HG03558 (cell line): ENCODE measurements around the gene MADD.

Experiments used
- ATAC-seq: cut with Tn5 transposase; IDR thresholded peaks from one replicate; pipeline ENCODE4 v1.9.1; 2021; ENCODE audit warnings: moderate number of reproducible peaks; ENCODE audit not compliant: unreplicated experiment; ENCODE audit errors: extremely low read depth

The MADD gene

GRCh38 chr11:47272706-47273105, 2.8 kb downstream of the MADD start:
- ATAC-seq = no peak

DNA sequence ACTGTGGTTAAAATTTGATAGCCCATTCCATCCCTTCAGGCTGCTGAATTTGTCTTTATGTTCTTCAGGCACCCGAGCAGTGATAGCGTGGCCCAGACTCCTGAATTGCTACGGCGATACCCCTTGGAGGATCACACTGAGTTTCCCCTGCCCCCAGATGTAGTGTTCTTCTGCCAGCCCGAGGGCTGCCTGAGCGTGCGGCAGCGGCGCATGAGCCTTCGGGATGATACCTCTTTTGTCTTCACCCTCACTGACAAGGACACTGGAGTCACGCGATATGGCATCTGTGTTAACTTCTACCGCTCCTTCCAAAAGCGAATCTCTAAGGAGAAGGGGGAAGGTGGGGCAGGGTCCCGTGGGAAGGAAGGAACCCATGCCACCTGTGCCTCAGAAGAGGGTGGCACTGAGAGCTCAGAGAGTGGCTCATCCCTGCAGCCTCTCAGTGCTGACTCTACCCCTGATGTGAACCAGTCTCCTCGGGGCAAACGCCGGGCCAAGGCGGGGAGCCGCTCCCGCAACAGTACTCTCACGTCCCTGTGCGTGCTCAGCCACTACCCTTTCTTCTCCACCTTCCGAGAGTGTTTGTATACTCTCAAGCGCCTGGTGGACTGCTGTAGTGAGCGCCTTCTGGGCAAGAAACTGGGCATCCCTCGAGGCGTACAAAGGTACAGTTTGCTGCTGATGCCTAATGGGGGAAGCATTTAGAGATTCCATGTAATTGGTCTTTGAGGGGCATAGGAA, 4.7 kb downstream of the MADD start:
- no peak for ATAC-seq

DNA sequence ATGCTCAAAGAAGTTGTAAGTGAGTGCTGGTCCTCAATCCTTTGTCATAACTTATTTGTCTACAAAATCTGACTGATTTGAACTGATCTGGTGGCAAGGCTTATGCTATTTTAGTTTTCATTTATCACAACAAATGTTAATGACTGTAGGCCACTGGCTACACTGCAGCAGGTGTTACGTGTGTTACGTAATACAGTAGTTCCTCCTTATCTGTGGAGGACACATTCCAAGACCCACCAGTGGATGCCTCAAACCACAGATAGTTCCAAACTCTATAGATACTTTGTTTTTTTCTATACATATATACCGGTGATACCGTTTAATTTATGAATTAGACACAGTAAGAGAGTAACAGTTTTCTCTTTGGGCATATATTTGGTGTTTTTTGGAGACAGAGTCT, 7.0 kb downstream of the MADD start:
- no peak for ATAC-seq

GRCh38 chr11:47278058-47278457, 8.1 kb downstream of the MADD start:
- no peak for ATAC-seq

GRCh38 chr11:47278769-47279168, 8.8 kb downstream of the MADD start:
- no peak for ATAC-seq

- no peak for ATAC-seq
Measured at GRCh38 chr11:47280099-47280498, 10.2 kb downstream of the MADD start.

DNA sequence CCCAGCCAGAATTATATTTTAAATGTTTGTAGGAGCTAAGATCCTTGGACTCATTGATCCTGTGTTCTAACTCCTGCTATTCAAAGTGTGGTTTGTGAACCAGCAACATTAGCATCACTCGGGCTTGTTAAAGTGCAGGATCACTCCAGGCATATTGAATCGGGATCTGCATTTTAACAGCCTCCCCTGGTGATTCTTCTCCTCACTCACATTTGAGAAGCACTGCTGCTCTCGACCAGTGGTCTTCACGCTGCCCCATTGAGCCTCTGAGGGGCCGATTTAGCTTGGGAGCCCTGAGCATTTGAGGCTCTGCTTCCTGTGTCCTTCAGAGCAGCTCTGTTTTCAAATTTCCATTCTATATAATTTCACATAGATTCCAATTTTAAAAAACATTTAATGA, 10.9 kb downstream of the MADD start:
- no peak for ATAC-seq

DNA sequence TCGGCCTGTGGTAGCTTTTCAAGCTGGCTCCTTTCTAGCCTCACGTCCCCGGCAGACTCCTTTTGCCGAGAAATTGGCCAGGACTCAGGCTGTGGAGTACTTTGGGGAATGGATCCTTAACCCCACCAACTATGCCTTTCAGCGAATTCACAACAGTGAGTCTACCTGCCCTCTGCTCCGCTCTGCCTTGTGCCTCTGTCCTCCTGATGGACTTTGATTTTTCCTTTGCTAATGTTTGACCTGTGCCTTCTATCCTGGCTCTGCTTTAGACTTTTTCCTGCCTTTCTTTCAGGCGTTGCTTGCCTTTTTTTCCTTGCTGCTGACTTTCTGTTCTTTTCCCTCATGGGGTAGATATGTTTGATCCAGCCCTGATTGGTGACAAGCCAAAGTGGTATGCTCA, 12.5 kb downstream of the MADD start:
- ATAC-seq = no peak

DNA sequence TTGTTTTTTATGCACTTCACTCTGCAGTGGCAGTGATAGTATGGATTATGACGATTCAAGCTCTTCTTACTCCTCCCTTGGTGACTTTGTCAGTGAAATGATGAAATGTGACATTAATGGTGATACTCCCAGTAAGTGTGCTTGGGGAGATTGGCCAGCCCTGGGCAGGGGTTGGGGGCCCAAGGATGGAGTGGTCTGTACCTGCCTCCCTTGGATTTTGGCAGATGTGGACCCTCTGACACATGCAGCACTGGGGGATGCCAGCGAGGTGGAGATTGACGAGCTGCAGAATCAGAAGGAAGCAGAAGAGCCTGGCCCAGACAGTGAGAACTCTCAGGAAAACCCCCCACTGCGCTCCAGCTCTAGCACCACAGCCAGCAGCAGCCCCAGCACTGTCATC, 14.2 kb downstream of the MADD start:
- ATAC-seq = no peak

DNA sequence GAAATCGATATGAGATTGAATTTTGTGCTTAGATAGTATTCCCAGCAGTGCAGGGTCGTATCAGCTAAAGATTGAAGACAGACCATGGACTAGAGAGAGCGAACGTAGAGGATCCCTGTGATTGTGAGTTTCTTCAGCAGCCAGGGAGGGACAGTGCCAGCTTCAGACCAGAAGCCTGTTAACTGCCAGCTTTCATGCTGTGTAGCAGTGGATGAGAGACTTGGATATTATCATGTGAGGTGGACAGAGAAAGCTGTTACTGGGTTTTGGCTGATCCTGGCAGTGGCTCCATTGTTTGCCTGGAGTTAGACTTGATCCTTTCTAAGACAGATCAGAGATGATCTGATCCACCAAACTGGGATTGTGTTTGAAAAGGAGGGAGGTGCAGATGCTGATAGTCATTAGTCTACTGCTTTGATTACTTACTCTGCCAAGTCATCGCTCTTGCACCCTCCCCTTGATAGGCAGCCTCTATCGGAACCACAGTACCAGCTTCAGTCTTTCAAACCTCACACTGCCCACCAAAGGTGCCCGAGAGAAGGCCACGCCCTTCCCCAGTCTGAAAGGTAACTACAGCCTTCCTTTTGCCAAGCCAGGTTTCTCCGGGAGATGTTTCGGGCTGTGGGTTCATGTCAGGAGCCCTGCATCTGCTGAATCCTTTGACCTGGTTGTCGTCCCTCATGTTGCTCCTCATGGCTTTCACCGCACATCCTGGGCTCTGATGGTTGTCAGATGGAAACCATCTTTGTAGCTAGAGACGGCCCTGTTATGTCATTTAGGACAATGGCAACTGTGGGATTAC, 16.2 kb downstream of the MADD start:
- no peak for ATAC-seq

GRCh38 chr11:47288066-47288465, 18.1 kb downstream of the MADD start:
- no peak for ATAC-seq

DNA sequence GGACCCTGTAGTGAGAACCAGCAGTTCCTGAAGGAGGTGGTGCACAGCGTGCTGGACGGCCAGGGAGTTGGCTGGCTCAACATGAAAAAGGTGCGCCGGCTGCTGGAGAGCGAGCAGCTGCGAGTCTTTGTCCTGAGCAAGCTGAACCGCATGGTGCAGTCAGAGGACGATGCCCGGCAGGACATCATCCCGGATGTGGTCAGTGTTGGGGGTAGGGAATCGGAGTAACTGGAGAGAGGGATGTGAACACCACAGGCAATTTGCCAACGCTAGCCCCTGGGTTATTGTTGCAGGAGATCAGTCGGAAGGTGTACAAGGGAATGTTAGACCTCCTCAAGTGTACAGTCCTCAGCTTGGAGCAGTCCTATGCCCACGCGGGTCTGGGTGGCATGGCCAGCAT, 19.9 kb downstream of the MADD start:
- no peak for ATAC-seq

- ATAC-seq = no peak
Measured at GRCh38 chr11:47295385-47295784, 25.5 kb downstream of the MADD start.

DNA sequence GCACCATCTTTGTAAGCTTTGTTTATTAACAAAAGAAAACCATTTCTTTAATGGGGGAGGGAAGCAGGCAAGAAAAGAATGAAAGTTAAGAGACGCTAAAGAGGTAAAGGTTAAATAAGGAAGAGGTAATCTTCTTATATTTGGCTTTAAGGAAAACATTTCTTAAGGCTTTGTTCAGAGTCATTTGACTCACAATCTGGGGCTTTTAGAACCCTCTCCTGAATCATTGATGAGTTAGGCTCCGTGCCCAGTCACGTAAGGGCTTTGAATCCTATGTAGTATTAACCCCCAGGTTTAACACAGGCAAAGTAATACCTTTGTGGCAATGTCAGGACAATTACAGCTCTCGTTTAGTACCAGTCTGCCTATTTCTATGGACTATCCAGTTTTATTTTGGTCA, 26.1 kb downstream of the MADD start:
- no peak for ATAC-seq

DNA sequence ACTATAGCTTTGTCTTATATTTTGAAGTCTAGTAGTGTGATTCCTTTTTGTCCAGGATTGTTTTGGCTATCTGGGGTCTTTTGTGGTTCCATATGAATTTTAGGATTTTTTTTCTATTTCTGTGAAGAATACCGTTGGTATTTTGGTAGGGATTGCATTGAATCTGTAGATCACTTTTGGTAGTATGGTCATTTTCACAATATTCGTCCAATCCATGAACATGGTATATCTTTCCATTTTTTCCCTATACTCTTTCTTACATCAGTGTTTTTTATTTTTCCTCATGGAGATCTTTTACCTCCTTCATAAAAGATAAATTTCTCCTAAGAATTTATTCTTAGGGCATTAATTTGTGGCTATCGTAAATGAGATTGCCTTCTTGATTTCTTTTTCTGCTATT, 29.1 kb downstream of the MADD start:
- no peak for ATAC-seq

DNA sequence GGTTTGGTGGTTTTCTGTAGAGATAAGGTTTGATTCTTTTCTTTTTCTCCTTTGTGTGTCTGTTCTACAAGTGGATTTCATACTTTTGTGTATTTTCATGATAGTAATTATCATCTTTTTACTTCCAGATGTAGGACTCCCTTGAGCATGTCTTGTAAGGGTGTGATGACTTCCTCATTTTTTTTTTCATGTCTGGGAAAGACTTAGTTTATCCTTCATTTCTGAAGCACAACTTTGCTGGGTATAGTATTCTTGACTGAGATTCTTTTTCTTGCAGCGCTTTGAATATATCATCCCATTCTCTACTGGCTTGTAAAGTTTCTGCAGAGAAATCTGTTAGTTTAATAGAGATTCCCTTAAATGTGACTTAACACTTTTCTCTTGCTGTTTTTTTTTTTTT, 32.9 kb downstream of the MADD start:
- ATAC-seq = no peak

GRCh38 chr11:47305734-47306483, 36.0 kb downstream of the MADD start:
- no peak for ATAC-seq

- ATAC-seq = no peak
Measured at GRCh38 chr11:47306484-47306844, 36.5 kb downstream of the MADD start.

DNA sequence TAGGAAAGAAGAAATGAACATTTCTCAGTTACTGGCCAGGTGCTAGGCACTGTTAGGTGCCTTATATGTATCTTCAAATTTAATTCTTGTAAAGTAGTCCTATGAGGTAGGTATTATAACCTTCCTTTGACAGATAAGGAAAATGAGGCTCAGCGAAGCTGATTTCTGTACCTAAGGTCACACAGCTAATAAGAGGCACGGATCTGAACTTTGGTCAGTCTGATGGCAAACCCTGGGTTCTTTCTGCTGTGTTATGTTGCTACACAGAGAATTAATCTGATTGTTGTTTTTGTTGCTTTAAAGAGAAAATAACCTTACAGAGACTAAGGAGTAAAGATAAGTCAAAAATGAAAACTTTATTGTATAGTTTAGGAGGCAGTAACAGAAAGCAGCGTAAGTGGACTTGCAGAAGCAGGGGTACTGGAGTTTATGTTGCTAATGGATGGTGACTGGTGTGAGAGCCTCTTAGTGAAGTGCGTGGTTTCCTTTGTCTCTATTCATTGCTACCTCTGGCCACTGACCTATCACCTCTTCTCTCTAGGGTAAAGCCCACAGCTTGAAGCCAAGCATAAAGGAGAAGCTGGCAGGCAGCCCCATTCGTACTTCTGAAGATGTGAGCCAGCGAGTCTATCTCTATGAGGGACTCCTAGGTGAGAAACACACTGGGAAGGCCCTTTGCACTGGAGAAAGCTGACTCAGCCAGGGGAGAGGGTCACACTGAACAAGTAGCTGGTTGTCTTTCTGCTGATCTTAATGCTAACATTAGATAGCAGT, 38.3 kb downstream of the MADD start:
- no peak for ATAC-seq

- no peak for ATAC-seq
Measured at GRCh38 chr11:47314992-47315391, 45.1 kb downstream of the MADD start.
